Measurements from ENCODE around the gene FAM50B. TPM values are rescaled to one million over a fixed set of nuclear protein-coding genes. Genes with fewer than 3 reads are reported as not detected.

Gene FAM50B
- total RNA-seq, 1 donor from 2014 or later, result 10.3 TPM

GRCh38 chr6:3891883-3892282 lies 42.7 kb downstream of the FAM50B start:
- DNase-seq (ENCODE audit: low read depth), result no peak
- Histone ChIP-seq H3K4me3 (ENCODE audit: low read depth, low read length) (no peak overlapping the region), H3K27me3 (ENCODE audit: control insufficient read depth, insufficient read depth, low read length) (no peaks in the 10 kb centered on the region), H3K36me3 (ENCODE audit: control insufficient read depth, insufficient read depth, low read length) (no peaks in the 10 kb centered on the region)
- TF ChIP-seq CTCF (IDR thresholded peaks at IDR 0.05; ENCODE audit: insufficient read depth, low read length, severe bottlenecking), result no peak
- no peak for FAIRE-seq

- no peak for FAIRE-seq
- H3K27me3 ChIP-seq (ENCODE audit: control insufficient read depth, insufficient read depth, low read length), result no peaks in the 10 kb centered on the region
- no peaks in the 10 kb centered on the region for H3K36me3 ChIP-seq (ENCODE audit: control insufficient read depth, insufficient read depth, low read length)
- no peak for DNase-seq (ENCODE audit: low read depth)
- no peak for TF ChIP-seq CTCF (IDR thresholded peaks at IDR 0.05; ENCODE audit: insufficient read depth, low read length, severe bottlenecking)
- no peak overlapping the region for H3K4me3 ChIP-seq (ENCODE audit: low read depth, low read length)
Measured at GRCh38 chr6:3892603-3893002, 43.4 kb downstream of the FAM50B start.

DNA sequence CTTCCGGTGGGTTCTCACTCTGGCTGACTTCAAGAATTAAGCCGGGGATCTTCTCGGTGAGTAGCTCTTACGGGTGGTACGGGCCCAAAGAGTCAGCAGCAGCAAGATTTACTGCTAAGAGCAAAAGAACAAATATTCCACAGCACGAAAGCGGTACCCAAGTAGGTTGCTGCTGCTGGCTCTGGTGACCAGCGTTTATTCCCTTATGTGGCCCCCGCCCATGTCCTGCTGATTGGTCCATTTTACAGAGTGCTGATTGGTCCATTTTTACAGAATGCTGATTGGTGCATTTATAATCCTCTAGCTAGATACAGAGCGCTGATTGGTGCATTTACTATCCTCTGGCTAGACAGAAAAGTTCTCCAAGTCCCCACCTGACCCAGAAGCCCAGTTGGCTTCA lies 44.3 kb downstream of the FAM50B start:
- DNase-seq (ENCODE audit: low read depth) (no peak), FAIRE-seq (no peak)
- no peak overlapping the region for H3K4me3 ChIP-seq (ENCODE audit: low read depth, low read length)
- TF ChIP-seq CTCF (IDR thresholded peaks at IDR 0.05; ENCODE audit: insufficient read depth, low read length, severe bottlenecking), result no peak
- peaks cover 2% of the 10 kb centered on the region for H3K27me3 ChIP-seq (ENCODE audit: control insufficient read depth, insufficient read depth, low read length)
- no peaks in the 10 kb centered on the region for H3K36me3 ChIP-seq (ENCODE audit: control insufficient read depth, insufficient read depth, low read length)

DNA sequence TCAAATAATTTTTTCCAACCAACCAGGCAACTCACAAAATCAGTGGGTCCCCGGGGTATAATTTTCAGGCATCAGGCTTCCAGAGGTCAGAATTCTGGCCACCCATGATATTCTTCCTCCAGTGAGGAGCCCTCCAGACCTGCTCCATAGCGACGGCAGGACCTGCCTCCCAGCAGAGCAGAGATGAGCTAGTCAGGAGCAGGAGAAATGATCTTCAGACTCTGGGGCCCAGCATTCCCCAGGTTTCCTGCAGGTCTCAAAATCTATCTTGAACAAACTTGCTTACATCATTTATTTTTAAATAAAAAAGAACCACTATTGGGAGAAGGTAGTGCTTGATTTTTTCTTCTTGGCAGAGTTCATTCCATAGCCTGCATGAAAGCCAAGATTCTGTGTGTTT lies 44.7 kb downstream of the FAM50B start:
- H3K27me3 ChIP-seq (ENCODE audit: control insufficient read depth, insufficient read depth, low read length), result peaks cover 6% of the 10 kb centered on the region
- FAIRE-seq, result no peak
- no peak for TF ChIP-seq CTCF (IDR thresholded peaks at IDR 0.05; ENCODE audit: insufficient read depth, low read length, severe bottlenecking)
- no peak for DNase-seq (ENCODE audit: low read depth)
- no peaks in the 10 kb centered on the region for H3K36me3 ChIP-seq (ENCODE audit: control insufficient read depth, insufficient read depth, low read length)
- no peak overlapping the region for H3K4me3 ChIP-seq (ENCODE audit: low read depth, low read length)

- no peak for DNase-seq (ENCODE audit: low read depth)
- Histone ChIP-seq H3K27me3 (ENCODE audit: control insufficient read depth, insufficient read depth, low read length) (peaks cover 7% of the 10 kb centered on the region), H3K36me3 (ENCODE audit: control insufficient read depth, insufficient read depth, low read length) (no peaks in the 10 kb centered on the region), H3K4me3 (ENCODE audit: low read depth, low read length) (no peak overlapping the region)
- TF ChIP-seq CTCF (IDR thresholded peaks at IDR 0.05; ENCODE audit: insufficient read depth, low read length, severe bottlenecking), result no peak
- no peak for FAIRE-seq
Measured at GRCh38 chr6:3894590-3895311, 45.6 kb downstream of the FAM50B start.

DNA sequence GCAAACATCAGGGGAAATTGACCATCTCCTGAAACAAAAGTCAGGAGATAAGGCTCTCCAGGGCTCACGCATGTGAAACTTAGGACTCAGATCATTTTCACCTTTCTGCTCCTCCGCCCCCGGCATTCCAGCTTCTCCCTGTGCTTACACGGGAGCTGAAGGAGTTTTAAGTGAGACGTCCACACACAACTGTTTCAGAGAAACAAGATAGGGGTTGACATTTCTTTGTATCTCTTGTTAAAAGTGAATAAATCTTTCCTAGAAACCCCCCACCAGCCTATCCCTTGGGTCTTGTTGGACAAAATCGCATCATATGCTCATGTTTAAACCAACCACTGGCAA lies 46.1 kb downstream of the FAM50B start:
- DNase-seq (ENCODE audit: low read depth) (no peak), FAIRE-seq (no peak)
- H3K27me3 ChIP-seq (ENCODE audit: control insufficient read depth, insufficient read depth, low read length), result peaks cover 7% of the 10 kb centered on the region
- no peaks in the 10 kb centered on the region for H3K36me3 ChIP-seq (ENCODE audit: control insufficient read depth, insufficient read depth, low read length)
- TF ChIP-seq CTCF (IDR thresholded peaks at IDR 0.05; ENCODE audit: insufficient read depth, low read length, severe bottlenecking), result no peak
- H3K4me3 ChIP-seq (ENCODE audit: low read depth, low read length), result no peak overlapping the region
